WI38 (cell line): ENCODE measurements around the gene EMP3.
"Not testable (repeated sequence)": the region's sequence is repeated elsewhere in the genome, so short reads cannot be mapped to it uniquely, and the experiment has no call there.

Source experiments
- H3K4me3 ChIP-seq: 2 replicates; pipeline ENCODE4 v1.5.1; 2011; ENCODE audit warnings: low read depth, mild to moderate bottlenecking, control low read depth, low read length
- CTCF ChIP-seq: IDR thresholded peaks from 2 replicates; pipeline ENCODE4 v1.5.1; 2012; ENCODE audit warnings: low read depth, mild to moderate bottlenecking, control low read depth, low read length

Gene EMP3

GRCh38 chr19:48325265-48325910 lies at the start of gene EMP3:
EMP3 (plus strand) TSS chr19:48325552; CDS start chr19:48326845, 1,293 bp downstream.
- TF ChIP-seq CTCF, result no peak
- peak within 1 kb of the TSS; percentile 64 for H3K4me3 ChIP-seq

GRCh38 chr19:48279747-48280146 lies 45.6 kb upstream of the EMP3 start:
- H3K4me3 ChIP-seq, result no peak overlapping the region
- TF ChIP-seq CTCF, result no peak

GRCh38 chr19:48283908-48284307 lies 41.4 kb upstream of the EMP3 start:
- TF ChIP-seq CTCF, result no peak
- no peak overlapping the region for H3K4me3 ChIP-seq

- no peak for TF ChIP-seq CTCF
- no peak overlapping the region for H3K4me3 ChIP-seq
Measured at GRCh38 chr19:48284896-48285295, 40.5 kb upstream of the EMP3 start.

GRCh38 chr19:48287748-48288147 lies 37.6 kb upstream of the EMP3 start:
- TF ChIP-seq CTCF, result no peak
- H3K4me3 ChIP-seq, result no peak overlapping the region

- peak overlapping the region; percentile 65 for H3K4me3 ChIP-seq
- 0 out of 2 replicates have a peak, but pooled peaks have one; percentile 26 for TF ChIP-seq CTCF
Measured at GRCh38 chr19:48290401-48290770, 35.0 kb upstream of the EMP3 start.

GRCh38 chr19:48290771-48291488 lies 34.4 kb upstream of the EMP3 start:
- peak; percentile 92 for TF ChIP-seq CTCF
- peak overlapping the region; percentile 65 for H3K4me3 ChIP-seq

- H3K4me3 ChIP-seq, result not testable (repeated sequence)
Measured at GRCh38 chr19:48291489-48291815, 33.9 kb upstream of the EMP3 start.
